ENCODE data around the gene DGKQ.
"Not testable (repeated sequence)": the region's sequence is repeated elsewhere in the genome, so short reads cannot be mapped to it uniquely, and the experiment has no call there.

Gene DGKQ

GRCh38 chr4:925771-926500, 47.4 kb downstream of the DGKQ start:
- no peak for DNase-seq (ENCODE audit: low read depth in 2 of 2)

GRCh38 chr4:925171-925570, 48.2 kb downstream of the DGKQ start:
- DNase-seq (ENCODE audit: low read depth in 2 of 2): no peak

- DNase-seq (ENCODE audit: low read depth in 2 of 2): no peak
Observed at GRCh38 chr4:924107-925096, 49.0 kb downstream of the DGKQ start.

GRCh38 chr4:921830-922331, 51.5 kb downstream of the DGKQ start:
- DNase-seq (ENCODE audit: low read depth in 2 of 2): no peak

GRCh38 chr4:919004-919680, 54.2 kb downstream of the DGKQ start:
- not testable (repeated sequence) for DNase-seq (ENCODE audit: low read depth in 2 of 2)

GRCh38 chr4:918591-918990, 54.8 kb downstream of the DGKQ start:
- not testable (repeated sequence) for DNase-seq (ENCODE audit: low read depth in 2 of 2)

- no peak for DNase-seq (ENCODE audit: low read depth in 2 of 2)
Observed at GRCh38 chr4:917992-918391, 55.4 kb downstream of the DGKQ start.

- no peak for DNase-seq (ENCODE audit: low read depth in 2 of 2)
Observed at GRCh38 chr4:917466-917865, 55.9 kb downstream of the DGKQ start.

- DNase-seq (ENCODE audit: low read depth in 2 of 2): no peak
Observed at GRCh38 chr4:915595-915994, 57.8 kb downstream of the DGKQ start.

GRCh38 chr4:915041-915474, 58.3 kb downstream of the DGKQ start:
- DNase-seq (ENCODE audit: low read depth in 2 of 2): no peak

GRCh38 chr4:914531-914930, 58.8 kb downstream of the DGKQ start:
- no peak for DNase-seq (ENCODE audit: low read depth in 2 of 2)

GRCh38 chr4:913280-913618, 60.1 kb downstream of the DGKQ start:
- no peak for DNase-seq (ENCODE audit: low read depth in 2 of 2)

GRCh38 chr4:912548-913279, 60.7 kb downstream of the DGKQ start:
- no peak for DNase-seq (ENCODE audit: low read depth in 2 of 2)

- DNase-seq (ENCODE audit: low read depth in 2 of 2): no peak
Observed at GRCh38 chr4:911871-912490, 61.4 kb downstream of the DGKQ start.

GRCh38 chr4:911221-911751, 62.1 kb downstream of the DGKQ start:
- DNase-seq (ENCODE audit: low read depth in 2 of 2): no peak

GRCh38 chr4:910366-911091, 62.8 kb downstream of the DGKQ start:
- DNase-seq (ENCODE audit: low read depth in 2 of 2): no peak

GRCh38 chr4:909821-910220, 63.5 kb downstream of the DGKQ start:
- no peak for DNase-seq (ENCODE audit: low read depth in 2 of 2)

GRCh38 chr4:909131-909571, 64.2 kb downstream of the DGKQ start:
- no peak for DNase-seq (ENCODE audit: low read depth in 2 of 2)

Data from stimulated activated CD8-positive, alpha-beta memory T cell treated with anti-CD3 and anti-CD28 coated beads, Interleukin-2, amount 100 ng/mL, for 1 hour (primary cell).